Measurements from ENCODE around the gene JAG2. TPM values are rescaled to one million over a fixed set of nuclear protein-coding genes. Genes with fewer than 3 reads are reported as not detected.

The JAG2 gene
- 33.6 TPM for total RNA-seq
- long read RNA-seq, full-length matches to known transcripts, result 16 of 78 reads
- long read RNA-seq, partial matches to known transcripts, result 51 of 78 reads
- long read RNA-seq, other reads (novel, unspliced or antisense), result 11 of 78 reads

DNA sequence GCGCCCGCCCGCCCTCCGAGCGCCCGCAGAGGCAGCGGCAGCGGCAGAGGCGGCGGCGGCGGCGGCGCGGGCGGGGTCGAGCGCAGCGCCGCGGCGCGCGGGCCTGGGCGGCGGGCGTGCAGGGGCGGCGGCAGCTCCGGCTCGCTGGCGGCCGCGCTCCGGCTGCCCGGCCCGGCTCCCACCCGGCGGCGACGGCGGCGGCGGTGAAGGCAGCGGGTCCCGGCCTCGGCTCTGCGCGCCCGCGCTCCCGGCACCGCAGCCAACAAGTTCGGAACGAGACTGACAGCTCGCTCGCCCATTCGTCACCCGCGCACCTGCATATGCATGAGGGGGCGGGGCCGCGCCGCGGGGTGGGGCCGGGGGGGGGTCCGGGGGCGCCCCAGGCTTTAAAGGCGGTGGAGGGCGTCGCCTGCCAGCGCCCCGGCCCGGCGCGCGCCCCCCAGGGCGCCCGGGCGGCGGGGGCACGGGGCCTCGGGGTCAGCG lies at the start of gene JAG2:
TSS of gene JAG2 (minus strand) at position 281 of the 483 bp plus-strand sequence. CDS start 356 bp downstream, outside the sequence.
- DNase-seq, result peak; percentile 82
- peak; percentile 44 for ATAC-seq
- intact Hi-C loops (cut with micrococcal nuclease), result no loop called here

DNA sequence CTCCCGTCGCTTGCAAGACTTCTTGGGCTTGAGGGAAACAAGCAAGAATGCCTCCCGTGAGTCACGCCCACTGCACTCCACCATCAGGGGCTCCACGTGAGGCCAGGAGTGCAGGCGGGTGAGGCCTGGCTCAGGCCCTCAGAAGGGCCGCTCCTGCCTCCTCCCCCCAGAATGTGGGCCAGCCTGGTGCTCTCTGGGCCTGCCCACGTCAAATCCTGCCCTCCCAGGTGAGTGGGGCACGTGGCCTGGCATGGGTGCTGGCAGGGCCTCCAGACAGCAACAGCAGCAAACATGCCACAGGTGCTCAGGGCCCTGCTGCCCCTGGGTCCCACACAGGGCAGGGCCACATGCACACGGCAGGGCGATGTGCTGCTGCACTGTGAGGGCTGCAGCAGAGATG lies 49.2 kb upstream of the JAG2 start:
- no peak for DNase-seq
- ATAC-seq, result no peak
- intact Hi-C loops (cut with micrococcal nuclease), result no loop called here

DNA sequence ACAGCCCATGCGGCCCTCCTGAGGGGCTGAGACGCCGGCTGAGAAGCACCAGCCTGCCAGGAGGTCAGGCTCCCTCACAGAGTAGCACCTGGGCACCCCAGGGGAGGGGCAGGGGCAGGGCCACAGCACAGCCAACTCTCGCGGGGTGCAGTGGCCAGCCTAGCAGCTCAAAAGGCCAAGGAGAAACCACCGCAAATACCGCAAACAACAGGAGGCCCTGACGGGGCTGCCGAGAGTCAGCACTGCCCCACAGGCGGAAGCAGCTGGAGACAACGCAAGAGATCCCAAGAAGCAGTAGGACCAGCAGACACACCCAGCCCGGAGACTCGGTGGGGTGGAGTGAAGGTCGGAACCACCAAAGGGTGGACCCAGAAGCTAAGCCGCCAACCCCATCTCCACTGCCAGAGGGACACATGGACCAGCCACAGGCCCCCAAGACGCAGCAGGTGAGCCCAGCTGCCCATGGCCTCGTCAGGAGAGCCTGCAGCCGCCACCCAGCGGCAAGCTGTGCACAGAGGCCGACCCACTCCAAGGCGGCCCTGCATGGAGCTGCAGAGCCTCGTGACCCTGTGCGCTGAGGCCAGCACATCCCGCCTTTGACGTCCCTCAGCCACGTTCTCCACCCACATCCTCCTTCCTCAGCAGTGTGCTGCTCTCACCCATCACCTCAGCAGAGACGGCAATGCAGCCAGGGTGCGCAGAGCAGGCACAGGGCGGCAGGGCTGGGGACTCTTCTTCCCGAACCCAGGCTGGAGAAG lies 48.1 kb upstream of the JAG2 start:
- no peak for DNase-seq
- ATAC-seq, result no peak
- intact Hi-C loops (cut with micrococcal nuclease), result no loop called here

DNA sequence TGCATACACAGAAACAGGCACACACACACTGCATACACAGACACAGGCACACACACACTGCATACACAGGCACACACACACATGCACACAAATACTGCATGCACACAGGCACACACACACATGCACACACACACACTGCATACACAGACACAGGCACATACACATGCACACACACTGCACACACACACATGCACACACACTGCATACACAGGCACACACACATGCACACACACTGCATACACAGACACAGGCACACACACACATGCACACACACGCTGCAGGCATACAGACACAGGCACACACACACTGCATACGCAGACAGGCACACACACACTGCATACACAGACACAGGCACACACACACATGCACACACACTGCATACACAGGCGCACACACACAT lies 47.0 kb upstream of the JAG2 start:
- ATAC-seq (no peak), DNase-seq (no peak)
- intact Hi-C loops (cut with micrococcal nuclease), result no loop called here

DNA sequence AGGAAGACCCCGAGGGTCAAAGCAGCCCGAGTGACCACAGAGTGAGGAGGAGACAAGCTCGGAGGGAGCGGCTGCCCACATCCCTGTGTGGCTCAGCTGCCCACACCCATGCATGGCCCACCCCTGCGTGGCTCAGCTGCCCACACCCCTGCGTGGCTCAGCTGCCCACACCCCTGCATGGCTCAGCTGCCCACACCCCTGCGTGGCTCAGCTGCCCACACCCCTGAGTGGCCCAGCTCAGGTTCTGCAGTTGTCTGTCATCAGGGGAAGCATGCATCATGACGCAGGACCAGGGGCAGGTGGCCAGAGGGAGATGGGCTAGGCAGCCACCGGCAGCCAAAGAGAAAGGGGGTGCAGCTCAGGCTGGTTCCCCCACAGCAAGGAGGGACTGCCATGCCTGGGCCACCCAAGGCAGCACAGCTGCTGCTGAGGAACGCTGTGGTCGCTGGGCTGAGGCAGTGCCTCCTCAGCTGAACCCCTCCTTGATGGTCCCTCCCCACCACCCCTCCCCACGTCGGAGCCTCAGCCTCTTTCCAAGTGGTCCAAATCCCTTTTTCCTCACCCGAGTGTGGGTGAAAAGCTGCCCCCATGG lies 45.8 kb upstream of the JAG2 start:
- intact Hi-C loops (cut with micrococcal nuclease), result no loop called here
- DNase-seq (no peak), ATAC-seq (no peak)

DNA sequence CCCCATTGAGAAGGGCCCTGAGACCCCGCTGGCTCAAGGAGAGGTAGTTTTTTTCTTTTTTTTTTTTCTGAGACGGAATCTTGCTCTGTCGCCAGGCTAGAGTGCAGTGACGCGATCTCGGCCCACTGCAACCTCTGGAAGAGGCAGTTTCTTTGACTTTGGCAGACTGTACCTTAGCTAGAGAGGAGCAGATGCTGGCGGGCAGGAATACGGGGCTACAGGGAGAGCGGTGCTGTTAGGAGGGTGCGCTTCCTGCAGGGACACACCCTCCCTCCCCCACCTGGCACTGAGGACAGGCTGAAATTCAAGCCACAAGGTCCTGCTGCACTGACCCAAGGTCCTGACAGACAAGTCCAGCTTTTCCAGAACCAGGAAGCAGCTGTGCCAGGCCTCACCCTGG lies 44.8 kb upstream of the JAG2 start:
- intact Hi-C loops (cut with micrococcal nuclease), result no loop called here
- no peak for DNase-seq
- ATAC-seq, result no peak

DNA sequence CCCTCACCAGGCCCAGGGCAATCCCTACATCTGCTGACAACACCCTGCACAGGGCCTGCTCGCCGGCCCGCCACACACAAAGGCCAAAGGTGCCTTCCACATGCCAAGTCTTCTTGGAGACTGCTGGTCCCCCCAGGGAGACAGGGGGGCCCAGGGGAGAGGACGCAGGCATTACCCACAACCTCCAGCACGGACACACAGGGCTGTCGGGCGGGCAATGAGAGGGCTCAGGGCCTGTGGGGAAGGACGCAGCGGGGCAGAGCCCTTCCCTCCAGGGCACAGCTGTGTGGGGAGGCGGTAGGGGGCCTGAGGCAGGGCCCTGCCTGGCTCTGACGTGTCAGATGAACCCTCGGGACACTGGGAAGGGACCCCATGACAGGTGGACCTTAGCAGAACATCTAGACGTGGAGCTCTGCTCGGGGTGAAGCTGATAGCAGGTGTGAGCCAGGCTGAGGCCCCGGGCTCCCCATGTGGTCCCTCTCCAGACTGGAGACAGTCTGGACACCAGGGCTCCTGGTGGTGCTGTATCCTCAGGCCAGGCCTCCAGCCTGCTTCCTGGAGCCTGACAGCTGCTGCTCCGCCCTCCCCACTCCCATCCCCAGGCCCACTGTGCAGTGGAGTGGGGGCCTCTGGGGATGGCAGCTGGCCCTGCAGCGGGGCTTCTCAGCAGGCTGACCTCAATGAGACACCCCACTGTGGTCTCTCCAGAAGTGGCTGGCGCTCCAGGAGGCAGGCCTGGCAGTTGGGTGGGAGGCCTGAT lies 44.1 kb upstream of the JAG2 start:
- ATAC-seq, result no peak
- DNase-seq, result no peak
- intact Hi-C loops (cut with micrococcal nuclease), result no loop called here

DNA sequence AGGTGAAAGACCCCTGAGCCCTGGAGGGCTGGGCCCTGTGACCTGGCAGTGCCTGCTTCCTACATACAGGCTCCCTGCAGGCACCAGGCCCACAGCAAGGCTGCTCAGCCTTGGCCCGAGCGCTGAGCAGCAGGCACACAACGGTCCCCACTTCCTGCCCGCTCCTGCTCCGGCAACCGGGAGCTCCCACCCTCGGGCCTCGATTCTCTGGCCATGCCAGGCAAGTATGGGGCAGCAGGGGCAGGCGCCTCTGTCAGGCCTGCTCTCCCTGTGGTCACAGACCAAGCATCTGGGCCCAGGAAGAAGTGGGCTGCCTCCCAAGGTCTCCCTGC lies 43.1 kb upstream of the JAG2 start:
- no peak for DNase-seq
- no peak for ATAC-seq
- intact Hi-C loops (cut with micrococcal nuclease), result no loop called here

DNA sequence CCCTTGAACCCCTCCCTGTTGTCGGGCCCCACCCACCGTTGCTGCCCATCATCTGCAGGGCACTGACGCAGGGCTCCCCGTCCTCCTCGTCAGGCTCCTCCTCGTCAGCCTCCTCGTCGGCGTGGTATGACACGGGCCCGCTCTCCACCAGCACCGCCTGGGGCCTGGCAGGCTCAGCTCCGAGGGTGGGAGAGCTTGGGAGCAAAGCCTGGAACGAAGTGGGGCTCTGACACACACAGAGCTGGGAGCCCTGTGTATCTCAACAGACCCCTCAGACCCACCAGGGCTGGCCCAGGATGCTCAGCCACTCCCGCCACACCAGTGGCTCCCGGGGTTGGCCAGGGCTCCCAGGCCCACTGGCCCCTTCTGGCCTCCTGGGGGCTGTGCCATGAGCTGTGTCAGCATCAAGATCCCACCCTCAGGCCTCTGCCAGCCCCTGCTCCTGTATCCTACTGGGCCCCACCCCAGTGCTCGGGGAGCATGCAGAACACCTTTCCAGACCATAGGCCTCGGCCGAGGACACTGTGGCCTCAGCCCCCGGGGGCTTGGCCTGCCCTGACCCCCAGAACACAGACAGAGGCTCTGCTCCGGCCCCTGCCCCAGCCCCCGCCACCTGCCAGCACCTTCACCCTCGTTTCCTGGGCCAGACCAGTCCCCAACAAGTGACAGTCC lies 42.6 kb upstream of the JAG2 start:
- ATAC-seq (no peak), DNase-seq (no peak)

DNA sequence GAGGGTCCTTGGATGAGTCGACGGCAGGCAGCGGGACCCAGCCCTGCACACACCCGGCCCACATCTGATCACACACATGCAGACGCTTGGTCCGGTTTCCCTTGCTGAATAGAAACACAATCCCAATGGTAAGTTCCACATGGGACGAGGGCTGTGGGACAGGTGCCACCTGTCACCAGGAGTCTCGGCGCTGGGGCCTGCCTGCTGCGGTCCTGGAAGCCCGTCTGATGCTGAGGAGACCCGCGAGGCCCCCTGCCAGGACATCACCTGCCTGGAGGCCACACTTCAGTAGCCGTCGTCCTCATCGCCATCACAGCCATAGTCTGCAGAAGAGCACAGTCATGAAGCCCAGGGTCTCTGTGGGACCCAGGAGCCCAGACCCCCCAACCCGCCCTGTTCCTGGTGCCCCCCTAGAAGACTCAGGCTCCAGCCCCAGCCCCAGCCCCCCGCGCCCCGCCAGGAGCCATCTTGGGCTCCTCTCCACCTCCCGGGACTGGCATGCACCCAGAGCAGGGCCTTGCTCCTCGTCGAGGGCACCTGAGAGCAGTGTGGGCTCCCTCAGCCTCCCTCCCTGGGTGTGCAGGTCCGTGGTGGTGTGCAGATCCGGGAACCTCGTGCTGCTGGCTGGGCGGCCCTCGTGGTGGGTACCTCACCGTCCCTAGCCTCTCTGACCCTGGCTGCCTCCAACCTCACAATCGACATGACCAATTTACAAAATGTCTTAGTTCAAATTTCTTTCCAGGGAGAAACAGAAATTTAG lies 41.9 kb upstream of the JAG2 start:
- DNase-seq, result no peak
- no peak for ATAC-seq
- intact Hi-C loops (cut with micrococcal nuclease), result no loop called here

More for the DNA sequence above, 42.6 kb upstream of the JAG2 start:
- intact Hi-C loops (cut with micrococcal nuclease), result no loop called here

DNA sequence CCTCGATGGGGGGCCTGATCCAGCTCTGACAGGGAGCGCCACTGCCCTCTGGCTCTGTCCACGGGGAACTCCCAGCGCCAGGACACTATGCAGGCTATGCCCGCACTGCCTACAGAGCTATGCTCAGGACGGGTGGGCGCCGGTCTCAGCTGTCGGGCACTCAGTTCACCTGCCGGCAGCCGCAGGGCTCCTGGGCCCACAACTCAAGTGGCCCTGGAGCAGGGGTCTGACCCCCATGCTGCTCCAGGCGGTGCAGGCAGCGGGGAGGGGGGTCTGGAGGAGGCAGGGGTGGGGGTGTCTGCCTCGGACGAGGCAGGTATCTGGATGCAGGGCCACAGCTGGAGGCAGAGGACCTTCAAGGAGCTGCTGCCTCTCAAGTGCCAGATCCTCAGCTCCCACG lies 41.1 kb upstream of the JAG2 start:
- ATAC-seq, result no peak
- intact Hi-C loops (cut with micrococcal nuclease), result no loop called here
- DNase-seq, result no peak

DNA sequence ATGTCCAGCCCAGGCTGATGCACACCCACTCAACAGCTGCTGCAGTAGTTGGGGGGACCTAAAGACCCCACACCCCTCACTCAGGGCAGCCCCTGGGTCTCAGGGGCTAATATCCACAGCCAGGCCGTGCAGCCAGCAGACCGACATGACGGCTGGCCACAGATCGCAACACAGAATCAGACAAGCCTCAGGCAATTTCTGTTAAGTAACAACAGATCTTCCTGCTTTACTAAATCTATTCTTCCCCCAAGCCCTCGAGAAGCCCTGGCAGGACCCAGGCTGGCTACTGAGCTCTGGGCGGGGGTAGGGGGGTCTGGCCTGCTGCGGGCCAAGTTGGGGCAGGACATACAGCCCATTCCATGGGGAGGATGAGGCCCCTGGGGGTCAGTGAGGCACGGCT lies 40.5 kb upstream of the JAG2 start:
- ATAC-seq (no peak), DNase-seq (no peak)
- intact Hi-C loops (cut with micrococcal nuclease), result no loop called here

DNA sequence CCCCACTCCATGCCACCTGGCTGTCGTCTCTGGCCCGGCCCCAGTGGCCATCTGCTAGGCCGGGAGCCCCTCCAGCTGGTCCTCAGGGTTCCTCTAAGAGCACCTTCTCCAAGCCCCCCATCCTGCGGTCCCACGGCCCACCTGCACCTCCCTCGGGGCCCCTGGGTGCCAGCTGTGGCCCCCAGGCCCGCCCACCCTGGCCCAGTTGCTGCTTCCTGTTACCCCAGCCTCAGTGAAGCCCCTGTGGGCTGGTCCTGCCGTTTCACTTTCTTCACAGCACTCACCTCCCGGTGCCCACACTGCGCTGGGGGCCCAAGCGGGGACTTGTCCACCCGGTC lies 40.1 kb upstream of the JAG2 start:
- intact Hi-C loops (cut with micrococcal nuclease), result no loop called here
- DNase-seq (no peak), ATAC-seq (no peak)

DNA sequence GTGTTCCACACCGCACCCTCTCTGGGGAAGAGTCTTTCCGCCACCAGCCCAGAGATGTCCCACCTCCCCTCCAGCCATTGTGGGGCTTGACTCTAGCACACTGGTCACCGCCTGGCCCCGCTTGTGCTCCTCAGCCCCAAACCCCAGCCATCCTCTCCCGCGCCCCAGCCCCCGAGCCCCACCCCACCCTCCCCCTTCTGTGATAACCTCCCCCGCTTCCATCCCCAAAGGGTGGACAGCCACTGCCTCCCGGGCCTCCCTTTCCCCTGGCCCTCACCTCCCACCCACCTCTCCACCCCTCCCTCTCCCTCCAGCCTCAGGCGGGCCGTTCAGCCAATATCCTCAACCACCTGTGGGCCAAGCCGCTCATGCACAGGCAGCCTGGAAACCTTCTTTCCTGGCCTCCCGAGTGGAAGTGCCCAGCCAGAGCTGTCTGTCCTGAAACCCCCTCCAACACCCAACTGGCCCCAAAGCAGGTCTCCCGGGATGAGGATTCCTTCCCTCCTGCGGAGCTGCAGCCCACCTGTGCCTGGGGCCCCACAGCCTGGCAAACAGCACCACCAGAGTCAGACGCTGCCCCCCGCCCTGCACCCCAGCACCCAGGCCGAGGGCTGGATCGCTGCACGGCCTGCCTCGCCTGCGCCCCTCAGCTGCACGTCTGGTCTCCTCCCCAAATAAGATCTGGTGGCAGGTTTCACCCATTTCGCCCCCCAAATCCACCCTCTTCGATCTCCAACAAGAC lies 39.6 kb upstream of the JAG2 start:
- ATAC-seq (no peak), DNase-seq (no peak)
- intact Hi-C loops (cut with micrococcal nuclease), result no loop called here

DNA sequence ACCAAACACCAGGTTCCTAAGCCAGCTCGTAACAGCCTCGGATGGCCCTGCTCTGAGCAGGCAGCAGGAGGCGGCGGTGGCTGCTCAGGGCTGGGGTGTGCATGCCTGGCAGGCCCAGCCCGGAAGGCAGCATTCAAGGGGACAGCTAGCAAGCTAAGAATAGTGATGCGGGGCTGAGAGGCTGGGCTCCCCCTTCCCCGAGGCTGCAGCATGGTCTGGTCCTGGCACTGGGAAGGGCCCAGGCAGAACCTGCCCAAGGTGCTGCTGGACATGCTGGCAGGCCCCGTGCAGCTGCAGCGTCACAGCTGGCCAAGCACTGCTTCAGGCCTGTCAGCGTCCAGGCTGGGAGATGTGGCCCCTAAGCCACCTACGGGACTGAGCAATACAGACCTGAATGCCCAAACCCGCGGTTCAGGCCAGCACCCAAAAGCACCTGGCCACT lies 38.9 kb upstream of the JAG2 start:
- DNase-seq (peak; percentile 79), ATAC-seq (peak; percentile 65)
- intact Hi-C loops (cut with micrococcal nuclease), result no loop called here

DNA sequence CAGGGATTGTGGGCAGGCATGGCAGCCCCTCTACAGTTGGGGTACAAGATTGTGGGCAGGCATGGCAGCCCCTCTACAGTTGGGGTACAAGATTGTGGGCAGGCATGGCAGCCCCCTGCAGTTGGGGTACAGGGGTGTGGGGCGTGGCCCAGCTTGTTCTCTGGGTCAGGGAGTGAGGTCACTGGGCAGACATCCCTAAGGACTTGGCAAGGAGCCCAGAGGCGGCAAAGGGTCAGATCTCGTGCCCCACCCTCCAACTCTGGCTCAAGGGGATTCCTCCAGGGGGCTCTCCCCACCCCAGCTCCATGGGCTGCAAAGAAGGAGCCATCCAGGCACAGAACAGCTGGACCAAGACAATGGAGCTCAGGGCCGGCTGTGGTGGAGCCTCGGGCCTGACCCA lies 38.3 kb upstream of the JAG2 start:
- no peak for ATAC-seq
- intact Hi-C loops (cut with micrococcal nuclease), result no loop called here
- DNase-seq, result no peak

DNA sequence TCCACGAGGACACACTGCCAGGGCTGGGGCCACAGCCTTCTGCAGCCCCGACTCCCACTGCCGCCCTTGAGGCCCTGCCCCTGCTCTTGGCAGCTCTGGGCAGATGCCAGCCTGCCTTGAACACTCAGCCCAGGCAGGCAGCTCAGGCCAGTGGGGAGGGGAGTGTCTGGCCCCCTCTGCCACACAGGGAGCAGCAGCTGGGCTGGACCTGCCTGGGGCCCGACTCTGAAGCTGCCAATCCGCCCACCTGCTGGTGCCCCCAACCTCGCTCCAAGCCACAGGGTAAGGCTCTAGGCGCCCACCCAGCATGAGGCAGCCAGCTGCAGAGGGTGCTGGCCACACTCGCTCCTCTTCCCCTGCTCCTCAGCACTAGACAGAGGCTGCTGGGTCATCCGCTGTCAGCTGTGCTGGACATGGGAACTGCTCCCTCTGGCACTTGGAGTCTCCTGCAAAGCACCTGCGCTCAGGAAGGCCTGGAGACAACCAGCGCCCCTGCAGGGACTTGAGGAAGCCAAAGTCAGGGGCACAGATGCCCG lies 37.2 kb upstream of the JAG2 start:
- ATAC-seq (peak; percentile 50), DNase-seq (peak; percentile 73)

More for the DNA sequence above, 37.2 kb upstream of the JAG2 start:
- intact Hi-C loops (cut with micrococcal nuclease), result no loop called here

Data from left ventricle myocardium superior (tissue), 1 donor.